Endometrial microvascular endothelial cells (primary cell): ENCODE results near the gene NELL1. TPM values are rescaled to one million over a fixed set of nuclear protein-coding genes. Genes with fewer than 3 reads are reported as not detected.

Source experiments
- in situ Hi-C: cut with HindIII; loops from 2 replicates; pipeline ENCODE4 v1.10.0; 2017; ENCODE audit warnings: low sequenced_read_pairs, low pct_unique_long_range_greater_than_20kb; ENCODE audit errors: inconsistent ontology term
- total RNA-seq: library from RNA; depleted of rRNA; stranded (reverse); fragments of >200 nt; gene quantifications from one replicate; pipeline ENCODE4 v1.2.3, GENCODE V29; 2015; ENCODE audit errors: inconsistent ontology term

The NELL1 gene
- total RNA-seq, 1 donor from 2014 or later = not detected

GRCh38 chr11:21411104-21411503 is 741.7 kb downstream of the NELL1 start:
- in situ Hi-C loops = no loop called here

DNA sequence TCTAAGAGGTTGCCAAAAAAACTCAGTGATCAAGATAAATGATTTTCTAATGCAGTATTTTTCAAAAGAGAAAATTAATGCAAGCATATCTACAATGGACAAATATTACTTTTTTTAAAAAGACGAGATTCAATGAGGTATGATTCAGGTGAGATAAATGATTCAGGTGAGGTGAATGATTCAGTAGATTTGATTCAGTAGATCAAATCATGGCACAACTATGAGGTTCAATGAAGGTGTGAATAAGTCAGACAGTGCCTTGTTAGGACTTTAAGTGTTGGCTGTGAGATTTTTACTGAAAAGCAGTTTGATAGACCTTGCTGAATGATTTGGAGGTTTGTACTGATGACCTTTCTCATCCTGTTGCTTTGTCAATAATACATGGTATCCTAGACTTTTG is 742.2 kb downstream of the NELL1 start:
- in situ Hi-C loops = no loop called here

DNA sequence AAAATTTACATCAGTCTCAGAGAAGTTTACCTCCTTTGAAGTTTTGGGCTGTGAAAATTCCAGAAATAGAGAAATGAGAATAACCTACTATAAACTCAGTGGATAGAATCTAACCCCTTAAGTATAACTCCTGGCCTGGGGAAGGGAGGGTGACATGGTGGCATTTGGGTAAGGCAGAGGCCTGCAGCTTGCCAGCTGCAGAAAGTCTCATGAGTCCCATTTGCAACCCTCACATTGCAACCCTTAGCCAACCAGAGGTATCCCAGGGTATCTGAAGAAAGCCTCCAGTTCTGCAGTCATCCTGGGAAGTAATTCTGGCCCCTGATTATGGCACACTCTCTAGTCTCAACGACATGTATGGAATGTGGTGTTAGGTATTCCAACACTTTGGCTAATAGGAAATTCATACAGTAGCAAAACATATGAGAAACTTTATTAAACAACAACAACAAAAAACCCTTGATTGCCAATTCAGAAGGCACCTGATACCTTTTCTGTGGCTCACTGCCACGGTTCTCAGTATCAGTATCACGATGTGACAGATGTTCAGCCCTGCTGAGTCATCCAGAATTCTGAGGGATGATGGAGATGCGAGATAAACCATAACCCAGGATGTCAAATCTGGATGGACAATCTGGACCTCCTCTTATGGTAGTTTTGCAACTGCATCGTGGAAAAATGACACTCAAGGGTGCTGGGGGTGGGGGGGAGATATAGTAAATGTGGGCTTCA is 743.4 kb downstream of the NELL1 start:
- in situ Hi-C loops = no loop called here

GRCh38 chr11:21414953-21415352 is 745.6 kb downstream of the NELL1 start:
- in situ Hi-C loops = no loop called here

DNA sequence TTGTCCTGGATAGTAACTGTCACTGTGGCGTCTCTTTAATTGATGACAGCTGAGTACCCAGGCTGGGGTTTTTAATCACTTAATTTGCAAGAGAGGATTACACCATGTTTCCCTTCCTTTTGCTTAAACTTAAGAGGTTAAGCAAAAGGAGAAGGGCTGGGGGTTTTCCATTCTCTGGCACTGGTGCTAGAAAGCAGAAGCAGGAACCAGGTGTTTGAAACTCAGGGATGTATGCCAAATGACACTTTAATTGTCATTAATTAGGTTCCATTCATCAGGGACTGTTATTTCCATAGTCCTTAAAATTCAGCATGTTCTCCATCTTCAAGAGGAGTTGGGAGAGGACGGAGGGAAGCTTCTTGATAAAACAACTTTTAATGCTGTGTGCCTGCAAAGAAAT is 746.2 kb downstream of the NELL1 start:
- in situ Hi-C loops = no loop called here

GRCh38 chr11:21421711-21422329 is 752.4 kb downstream of the NELL1 start:
- in situ Hi-C loops = no loop called here

DNA sequence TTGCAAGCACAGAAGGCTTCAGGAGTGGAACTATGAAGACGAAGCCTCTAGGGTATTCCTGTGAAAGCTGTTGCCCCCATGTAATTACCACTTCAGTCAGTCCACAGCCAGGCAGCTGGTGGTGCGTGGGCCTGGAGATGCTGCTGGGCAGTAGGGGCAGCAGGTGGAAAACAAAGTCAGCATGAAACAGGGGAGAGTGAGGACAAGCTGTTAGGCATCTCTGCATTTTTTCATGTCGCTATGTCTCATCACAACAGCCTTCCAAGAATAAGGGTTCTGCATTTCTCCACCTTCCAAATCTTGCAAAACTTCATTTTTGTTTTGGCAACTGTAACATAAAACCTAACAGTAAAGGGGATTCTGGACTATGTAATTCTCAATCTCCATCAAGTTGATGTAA is 757.5 kb downstream of the NELL1 start:
- in situ Hi-C loops = no loop called here

GRCh38 chr11:21427726-21428125 is 758.3 kb downstream of the NELL1 start:
- in situ Hi-C loops = no loop called here

DNA sequence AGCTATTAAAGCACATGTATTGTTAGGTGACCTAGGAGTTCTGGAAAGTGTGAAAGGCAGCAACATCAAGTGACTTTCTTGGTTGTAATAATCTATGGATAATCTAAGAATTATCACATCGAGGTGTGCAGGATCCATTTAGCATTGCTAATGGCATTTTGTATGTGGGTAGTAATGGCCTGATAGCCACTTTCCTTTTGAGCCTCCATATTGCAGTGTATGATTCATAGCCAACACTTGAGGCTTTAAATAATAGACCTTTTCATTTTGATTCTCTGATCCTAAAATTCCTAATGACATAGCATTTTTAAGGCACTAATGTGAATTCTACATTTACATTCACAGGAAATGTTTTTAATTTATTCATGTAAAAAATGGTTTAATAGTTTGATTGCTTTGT is 759.4 kb downstream of the NELL1 start:
- in situ Hi-C loops = no loop called here

DNA sequence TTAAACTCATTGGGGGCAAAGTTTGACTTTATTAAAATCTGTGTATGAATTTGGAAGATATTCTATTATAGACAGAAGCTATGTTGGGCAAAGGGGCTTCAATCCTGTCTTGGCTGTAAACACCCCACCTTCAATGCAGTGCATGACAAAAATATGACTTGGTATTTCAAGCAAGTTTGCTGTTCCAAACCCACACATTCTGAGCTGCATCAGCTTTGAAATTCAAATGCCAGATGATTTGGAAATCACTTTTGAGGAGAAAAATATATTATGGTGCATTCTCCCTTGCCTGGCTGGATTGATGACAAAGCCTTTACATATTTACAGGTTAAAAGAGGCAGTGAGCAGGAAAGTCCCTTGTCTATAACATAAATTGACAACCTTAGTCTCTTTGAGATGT is 760.0 kb downstream of the NELL1 start:
- in situ Hi-C loops = no loop called here

- in situ Hi-C loops = no loop called here
Observed at GRCh38 chr11:21430537-21430936, 761.2 kb downstream of the NELL1 start.

DNA sequence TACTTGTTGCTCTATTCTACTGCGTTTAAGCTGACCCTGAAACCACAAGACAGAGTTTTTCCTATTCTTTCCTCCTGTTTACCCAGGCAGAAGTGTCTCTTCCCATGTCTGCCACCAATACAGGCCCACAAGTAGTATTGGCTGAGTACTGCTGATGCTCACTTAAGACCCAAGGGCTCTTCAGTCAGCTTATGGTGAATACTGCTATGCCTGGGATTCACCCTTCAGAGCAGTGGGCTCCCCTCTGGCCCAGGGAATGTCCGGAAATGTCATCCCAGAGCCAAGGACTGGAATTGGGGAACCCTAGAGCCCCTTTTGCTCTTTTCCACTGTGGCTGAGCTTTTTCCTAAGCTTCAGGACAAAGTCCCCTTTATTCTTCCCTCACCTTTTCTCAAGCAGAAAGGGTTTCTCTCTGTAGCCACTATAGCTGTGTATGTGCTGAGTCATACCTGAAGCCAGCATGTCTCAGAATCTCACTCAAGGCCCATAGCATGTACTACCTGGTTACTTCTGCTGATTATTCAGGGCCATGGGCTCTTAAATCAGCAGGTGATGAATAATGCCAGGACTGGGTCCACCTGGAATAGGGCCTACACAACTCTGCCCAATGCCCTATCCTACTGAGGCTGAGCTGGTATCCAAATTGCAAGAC is 777.7 kb downstream of the NELL1 start:
- in situ Hi-C loops = no loop called here

DNA sequence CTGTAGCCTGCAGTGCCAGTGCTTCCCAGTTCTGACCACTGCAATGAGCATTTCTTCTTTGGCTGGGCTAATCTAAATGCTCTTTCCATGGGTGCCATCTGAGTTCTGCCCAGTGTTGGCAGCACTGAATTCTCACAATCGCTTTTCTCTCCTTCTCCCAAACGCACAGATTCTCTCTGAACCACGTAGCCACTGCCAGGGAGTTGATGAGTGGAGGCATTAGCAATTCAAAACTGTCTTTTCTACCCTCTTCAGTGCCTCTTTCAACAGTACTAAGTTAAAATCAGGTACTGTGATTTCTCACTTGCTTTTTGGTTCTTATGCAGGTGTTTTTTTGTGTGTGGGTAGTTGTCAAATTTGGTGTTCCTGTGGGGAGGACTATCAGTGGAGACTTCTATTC is 778.5 kb downstream of the NELL1 start:
- in situ Hi-C loops = no loop called here

DNA sequence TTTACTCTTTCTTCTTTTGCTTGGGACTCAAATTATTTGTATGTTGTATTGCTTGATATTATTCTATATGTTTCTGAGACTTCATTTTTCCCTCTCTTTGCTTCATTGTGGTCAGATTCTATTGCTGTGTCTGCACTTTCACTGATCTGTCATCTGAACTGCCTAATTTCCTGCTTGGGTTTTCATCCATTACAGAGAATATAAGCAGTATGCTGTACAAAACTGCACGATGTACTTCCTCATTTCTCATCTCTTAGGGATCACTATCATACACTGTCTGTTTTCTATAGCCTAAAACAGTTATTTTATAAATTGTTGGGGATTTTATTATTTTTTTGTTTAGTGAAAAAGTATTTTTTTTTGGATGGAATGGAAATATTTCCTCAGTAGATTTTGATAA is 786.8 kb downstream of the NELL1 start:
- in situ Hi-C loops = no loop called here

GRCh38 chr11:21460082-21460481 is 790.7 kb downstream of the NELL1 start:
- in situ Hi-C loops = no loop called here

GRCh38 chr11:21461701-21462100 is 792.3 kb downstream of the NELL1 start:
- in situ Hi-C loops = no loop called here

DNA sequence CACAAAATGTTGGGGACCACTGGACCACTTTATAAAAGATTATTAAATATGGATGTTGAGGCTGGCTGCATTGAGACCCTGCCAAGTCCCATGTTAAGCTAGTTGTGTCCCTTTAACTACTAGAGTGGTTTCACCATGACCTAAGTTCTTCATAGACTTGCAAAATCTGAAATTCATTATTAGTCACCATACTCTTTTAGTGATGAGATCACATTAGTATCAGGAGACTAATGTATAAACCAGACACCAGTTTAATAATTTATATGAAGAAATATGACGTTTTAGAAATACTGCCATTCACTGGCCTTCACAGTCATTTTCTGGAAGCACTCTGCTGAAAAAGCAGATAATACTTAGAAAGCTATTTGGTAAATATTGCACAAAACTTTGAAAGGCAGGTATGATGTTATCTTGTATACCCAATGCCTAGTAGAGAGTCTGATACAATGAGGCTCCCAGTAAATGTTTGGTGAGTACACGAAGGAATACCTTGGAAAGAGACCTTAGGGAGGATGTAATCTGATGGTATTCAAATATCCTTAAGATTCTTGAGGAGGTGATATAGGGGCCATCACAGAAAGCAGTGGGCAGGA is 795.3 kb downstream of the NELL1 start:
- in situ Hi-C loops = no loop called here

- in situ Hi-C loops = no loop called here
Observed at GRCh38 chr11:21465203-21465602, 795.8 kb downstream of the NELL1 start.

GRCh38 chr11:21465920-21466319 is 796.5 kb downstream of the NELL1 start:
- in situ Hi-C loops = no loop called here

DNA sequence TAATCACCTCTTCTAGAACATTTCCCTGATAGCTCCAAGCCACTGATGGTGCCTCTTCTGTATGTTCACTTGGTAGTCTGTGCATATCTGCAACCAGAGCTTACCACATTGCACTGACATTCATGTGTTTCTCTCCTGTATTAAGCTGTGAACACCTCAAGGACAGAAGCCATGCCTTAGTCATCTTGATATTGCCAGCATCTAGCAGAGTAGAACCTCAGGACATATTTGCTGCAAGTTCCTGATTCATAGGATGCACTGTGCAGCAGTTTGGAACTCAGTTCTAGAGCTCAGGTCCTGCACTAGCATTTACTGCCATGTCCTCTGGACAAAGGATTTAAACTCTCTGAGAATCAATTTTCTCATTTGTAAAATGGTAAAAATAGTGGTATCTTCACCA is 801.1 kb downstream of the NELL1 start:
- in situ Hi-C loops = no loop called here
